GM10847 (cell line): ENCODE data around the gene JUN.

Experiments used
- POLR2A ChIP-seq: IDR thresholded peaks from 2 replicates; pipeline ENCODE4 v1.6.1; 2011; ENCODE audit not compliant: insufficient read length; ENCODE audit errors: extremely low read depth

JUN gene

DNA sequence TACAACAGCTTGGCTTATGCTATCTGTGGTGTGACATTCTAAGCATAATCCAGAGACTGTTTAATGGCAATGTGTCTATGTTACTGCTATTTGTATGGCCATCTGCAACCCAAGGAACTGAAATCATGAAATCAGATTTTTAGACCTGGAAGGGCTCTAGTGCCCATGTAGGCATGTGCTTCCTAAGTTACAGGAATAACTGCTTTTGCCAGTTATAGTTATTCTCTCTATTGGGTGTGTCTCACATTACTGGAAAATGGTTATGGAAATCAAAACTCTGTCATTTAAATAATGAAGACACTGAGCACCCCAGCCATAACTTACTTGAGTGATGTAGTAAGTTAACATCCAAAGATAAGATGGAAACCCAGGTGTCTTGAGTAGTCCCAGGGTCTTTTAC, 12.6 kb upstream of the JUN start:
- TF ChIP-seq POLR2A = no peak

DNA sequence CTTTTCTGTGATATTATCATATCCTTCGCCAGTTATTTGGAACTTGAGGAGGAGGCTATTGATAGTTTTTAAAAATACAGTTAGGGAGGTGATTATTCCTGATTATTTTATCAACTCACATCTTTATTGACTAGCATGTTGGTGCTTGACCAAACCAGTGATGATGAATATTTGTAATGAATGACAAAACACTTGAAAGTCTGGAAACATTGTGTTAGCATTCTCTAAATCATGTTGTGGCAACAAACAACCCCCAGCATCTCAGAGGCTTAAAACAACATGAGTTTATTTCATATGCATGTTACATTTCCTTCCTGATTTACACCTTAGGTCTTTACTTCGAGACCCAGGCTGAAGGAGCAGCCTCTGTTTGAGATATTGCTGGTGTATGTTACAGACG, 10.7 kb upstream of the JUN start:
- no peak for TF ChIP-seq POLR2A

DNA sequence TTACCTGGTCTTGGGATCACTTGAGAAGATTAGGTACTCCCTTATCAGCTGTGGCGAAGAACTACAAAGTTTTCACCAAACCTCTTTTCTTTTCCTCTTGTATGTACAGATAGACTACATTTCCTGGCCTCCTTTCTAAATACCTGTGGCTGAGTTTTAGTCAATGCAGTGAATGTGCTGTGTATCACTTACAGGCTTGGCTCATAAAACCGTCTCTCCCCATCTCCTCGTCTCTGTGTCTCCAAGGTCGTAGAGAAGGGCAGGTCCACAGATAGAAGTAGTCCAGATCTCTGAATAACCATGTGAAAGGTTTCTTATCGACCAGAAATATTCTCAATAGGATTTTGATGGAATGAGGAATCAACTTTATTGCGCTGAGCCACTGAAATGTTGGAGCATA, 9.0 kb upstream of the JUN start:
- TF ChIP-seq POLR2A = no peak

DNA sequence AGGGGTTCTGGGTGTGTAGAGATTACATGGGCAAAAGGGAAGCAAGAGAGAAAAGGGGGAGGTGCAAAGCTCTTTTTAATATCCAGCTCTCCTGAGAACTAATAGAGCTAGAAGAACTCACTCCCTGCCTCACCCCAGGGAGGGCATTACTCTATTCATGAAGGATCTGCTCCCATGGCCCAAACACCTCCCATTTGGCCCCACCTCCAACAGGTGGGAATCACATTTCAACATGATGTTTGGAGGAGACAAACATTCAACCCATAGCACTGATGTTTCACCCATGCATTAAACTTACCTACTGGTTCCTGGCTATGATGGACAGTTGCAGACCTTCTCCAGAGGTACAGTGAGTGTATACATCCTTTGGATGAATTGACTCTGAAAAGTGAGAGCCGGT, 7.3 kb upstream of the JUN start:
- TF ChIP-seq POLR2A = no peak

DNA sequence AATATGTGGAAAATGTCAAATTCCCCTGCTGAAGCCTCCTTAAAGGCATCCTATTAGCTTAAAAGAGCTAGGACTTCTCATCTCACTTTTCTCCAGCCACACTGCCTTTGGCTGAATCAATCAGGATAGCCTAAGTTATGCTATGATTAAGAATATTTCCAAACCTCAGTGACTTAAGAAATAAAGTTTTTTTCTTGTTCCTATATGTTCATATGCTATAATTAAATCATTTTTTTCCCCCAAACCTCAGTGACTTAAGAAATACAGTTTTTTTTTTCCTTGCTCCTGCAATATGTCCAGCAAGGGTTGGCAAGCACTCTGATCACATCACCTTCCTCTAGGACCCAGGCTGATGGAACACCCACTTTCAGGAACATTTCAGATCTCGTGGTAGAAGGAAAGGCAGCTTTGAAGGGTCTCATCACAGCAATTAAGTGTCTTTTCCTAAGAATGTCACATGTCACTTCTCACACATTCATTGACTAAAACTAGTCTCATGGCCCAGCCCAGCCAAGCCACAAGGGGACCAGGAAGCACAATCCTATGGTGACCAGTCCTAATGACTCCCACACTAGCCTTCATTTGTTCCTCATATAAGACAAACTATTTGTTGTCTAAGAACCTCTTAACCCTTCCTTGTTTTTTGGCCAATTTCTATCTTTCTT, 6.3 kb upstream of the JUN start:
- no peak for TF ChIP-seq POLR2A

DNA sequence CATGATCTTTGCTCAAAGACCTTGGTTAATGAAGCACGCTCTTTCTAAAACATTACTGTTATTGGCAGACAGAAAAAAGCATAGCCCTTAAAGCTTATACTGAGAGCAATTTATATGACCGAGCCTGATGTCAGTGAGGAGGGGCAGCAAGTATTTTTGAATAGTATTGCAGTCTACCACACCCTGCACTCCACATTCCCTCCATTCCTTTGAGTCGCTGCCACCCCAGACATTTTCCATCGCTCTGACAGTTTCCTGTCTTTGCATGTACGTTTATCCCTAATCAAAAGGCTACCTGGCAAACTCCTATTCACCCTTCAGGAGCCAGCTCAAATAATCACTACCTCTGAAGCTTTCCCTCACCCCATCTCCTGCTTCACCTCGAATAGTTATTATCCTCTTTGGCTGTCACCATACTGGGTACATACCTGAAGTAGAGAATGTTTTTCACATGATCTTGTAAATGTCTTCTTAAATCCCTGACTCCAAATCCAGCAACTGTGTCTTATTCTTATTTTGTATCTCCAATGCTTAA, 5.5 kb upstream of the JUN start:
- TF ChIP-seq POLR2A = no peak

DNA sequence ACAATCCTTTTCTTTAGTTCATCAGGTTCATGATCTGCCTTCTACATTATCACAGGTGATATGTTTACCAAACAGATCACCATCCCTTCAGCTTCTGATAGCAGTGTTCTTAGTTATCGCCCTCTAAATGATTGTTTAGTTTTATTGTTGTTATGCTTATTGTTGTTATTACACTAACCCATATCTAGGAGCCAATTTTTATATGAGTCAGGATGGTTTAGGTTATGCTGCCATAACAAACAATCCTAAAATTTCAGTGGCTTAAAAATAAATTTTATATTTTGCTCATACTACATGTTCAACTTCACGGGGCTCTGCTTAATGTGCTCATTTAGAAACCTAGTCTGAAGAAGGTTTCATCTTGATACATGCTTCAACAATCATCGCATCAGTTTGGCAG, 4.4 kb upstream of the JUN start:
- no peak for TF ChIP-seq POLR2A

DNA sequence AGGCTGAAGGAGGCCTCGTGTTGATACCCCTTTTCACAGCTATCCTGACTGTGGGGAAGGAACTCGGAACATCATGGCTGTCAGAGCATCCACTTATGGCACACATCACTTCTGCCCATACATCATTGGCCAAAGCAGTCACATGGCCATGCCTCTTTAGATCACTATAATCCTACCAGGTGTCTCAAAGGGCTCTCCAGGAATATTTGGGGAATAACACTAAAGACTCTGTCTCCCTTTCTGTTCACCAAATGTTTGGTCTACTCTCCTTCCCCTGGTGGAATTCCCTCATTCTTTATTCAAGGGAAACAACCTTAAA, 3.0 kb upstream of the JUN start:
- TF ChIP-seq POLR2A = no peak

DNA sequence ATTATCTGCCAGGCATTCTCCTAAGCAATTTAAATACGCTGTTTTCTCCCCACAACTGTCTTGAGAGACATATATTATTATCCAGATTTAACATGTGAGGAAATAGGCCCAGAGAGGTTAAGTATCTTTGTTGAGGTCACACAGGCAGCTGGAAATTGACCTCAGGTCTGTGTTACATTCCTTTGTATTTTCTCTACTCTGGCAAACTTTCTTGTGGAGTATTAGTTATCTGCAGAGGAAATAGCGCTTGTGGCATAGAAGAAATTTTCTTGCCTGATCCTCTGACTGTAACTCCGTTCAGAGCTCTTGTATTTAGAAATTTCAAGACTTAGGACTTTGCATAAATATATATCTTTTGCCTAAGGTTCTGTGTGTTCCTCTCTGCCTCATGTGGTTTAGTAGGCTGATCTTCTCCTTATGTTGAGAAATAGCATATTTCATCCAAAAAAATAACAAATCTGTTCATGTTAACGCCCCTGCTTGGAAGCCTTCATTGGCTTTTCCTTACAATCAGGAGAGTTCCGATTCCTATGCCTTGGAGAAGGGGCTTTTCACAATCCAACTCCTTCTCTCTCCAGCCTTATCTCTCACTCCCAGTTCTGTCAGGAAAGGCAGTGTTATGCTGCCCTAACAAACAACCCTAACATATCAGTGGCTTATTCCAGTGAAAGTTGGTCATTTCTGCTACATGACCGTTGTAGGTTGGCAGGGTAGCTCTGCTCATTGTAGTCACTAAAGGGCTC, 2.5 kb upstream of the JUN start:
- TF ChIP-seq POLR2A = no peak

DNA sequence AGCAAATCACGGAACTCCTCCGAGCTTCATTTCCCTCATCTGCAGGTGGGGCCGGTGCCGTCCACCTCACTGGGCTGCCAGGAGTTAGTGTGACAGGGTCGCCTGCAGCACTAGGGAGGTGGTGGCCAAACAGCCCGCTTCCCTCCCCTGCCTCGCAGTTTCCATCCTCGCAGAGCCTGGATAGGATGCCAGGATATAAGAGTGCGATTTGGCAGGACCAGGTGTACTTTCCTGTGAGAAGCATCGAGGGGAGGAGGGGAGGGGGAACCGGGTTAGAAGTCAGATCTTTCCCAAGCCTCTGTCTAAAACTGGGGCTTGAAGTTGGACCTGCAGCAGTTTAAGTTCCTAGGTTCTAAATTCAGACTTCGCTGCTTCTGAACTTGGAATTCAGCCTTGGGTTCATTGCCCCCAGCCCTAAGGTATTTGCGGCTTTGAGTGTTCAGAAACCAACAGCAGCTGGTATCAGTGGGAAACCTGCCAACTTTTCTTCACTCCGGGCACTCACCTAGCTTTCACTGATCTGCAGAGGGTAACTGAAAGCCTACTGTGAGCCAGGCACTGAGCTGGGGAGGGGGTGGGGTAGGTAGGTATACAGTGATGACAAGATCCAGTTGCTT, 1.7 kb upstream of the JUN start:
- no peak for TF ChIP-seq POLR2A

DNA sequence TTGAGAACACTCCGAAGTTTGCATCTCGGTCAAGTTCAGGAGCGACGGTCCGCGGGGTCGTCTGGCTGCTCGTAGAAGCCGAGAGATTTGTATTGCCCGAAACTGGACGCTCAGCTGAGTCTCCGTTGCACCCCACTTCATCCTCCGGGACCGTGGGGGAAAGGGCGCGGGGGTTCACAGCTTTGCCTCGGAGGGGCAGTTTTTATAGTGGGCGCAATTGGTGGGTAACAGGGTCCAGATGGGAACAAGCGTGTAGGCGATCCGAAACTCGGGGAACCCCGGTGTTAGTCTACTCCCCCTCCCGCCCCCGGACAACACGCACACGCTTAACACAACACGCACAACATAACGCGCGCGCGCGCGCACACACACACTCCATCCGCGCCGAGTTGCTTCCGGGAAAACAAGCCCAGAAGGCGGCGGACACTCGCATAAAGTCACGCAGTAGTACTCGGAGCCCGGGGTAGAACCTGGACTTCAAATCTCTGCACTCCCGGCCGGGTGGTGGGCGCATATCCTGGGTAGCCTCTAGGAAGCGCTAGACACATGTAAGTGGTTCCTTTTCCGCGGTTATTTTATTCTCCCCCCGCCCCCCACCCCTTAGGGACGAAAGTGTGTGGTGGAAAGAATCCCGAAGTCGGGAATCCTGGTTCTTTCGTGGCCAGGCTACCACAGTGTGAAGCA, 1.1 kb upstream of the JUN start:
- peak; percentile 43 for TF ChIP-seq POLR2A

DNA sequence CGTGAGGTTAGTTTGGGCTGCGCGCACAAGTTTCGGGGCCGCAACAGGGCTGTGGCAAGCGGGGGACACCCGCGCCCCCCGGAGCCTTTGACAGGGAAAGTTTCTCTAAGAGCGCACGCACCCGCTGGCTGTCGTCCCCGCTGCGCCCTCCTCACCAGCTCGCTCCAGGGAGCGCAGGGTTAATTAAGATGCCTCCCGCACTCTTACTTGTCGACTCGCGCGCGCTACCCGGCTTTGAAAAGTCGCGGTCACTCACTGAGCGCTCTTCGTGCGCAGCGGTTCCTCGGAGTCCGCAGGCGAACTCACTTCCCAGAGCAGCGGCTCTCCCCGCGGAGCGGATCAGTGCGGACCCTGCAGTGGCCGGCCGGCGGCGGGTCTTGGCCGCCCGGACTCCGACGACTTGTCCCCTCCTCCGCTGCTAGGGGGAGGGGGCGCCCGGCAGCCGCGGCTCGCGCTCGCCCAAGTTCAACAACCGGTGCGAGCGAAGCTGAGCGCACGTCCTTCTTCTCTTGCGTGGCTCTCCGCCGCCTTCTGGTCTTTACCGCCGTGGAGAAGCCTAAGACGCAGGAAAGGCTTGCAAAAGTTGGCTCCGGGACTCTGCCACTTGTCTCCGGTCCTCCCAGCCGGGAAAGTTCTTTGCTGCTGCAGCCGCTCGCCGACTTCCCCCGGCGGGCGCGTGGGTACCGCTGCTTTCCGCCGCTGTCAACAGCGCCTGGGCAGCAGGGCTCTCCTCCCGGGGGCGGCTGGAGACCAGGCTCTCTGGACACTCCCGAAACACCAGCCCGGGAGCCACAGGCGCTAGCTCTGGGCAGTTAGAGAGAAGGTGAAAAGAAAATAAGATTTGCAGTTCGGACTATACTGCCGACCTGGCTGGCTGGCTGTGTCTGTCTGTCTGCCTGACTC, 506 bp downstream of the JUN start:
- no peak for TF ChIP-seq POLR2A

DNA sequence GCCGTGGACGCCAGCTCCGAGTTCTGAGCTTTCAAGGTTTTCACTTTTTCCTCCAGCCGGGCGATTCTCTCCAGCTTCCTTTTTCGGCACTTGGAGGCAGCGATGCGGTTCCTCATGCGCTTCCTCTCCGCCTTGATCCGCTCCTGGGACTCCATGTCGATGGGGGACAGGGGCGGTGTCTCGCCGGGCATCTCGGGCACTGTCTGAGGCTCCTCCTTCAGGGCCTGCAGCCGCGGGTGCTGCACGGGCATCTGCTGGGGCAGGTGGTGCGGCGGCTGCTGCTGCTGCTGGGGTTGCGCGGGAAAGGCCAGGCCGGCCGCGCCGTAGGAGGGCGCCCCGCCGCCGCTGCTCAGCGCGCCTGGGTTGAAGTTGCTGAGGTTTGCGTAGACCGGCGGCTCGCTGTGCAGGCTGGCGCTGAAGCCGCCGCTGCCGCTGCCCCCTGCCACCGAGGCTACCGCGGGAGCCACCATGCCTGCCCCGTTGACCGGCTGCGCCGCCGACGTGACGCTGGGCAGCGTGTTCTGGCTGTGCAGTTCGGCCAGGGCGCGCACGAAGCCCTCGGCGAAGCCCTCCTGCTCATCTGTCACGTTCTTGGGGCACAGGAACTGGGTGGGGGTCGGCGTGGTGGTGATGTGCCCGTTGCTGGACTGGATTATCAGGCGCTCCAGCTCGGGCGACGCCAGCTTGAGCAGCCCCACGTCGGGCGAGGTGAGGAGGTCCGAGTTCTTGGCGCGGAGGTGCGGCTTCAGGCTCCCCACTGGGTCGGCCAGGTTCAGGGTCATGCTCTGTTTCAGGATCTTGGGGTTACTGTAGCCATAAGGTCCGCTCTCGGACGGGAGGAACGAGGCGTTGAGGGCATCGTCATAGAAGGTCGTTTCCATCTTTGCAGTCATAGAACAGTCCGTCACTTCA, 1.4 kb downstream of the JUN start:
- TF ChIP-seq POLR2A = no peak
